Thoracic aorta (tissue), 2 donors: ENCODE results near the gene DCTN1. TPM values are rescaled to one million over a fixed set of nuclear protein-coding genes. Genes with fewer than 3 reads are reported as not detected.

ENCODE experiments used
- ATAC-seq: fragments of 150-250 bp; one replicate; pipeline ENCODE4 v1.8.0; 2017; ENCODE audit warnings: low read depth; ENCODE audit not compliant: insufficient number of reproducible peaks, low FRiP score
- DNase-seq: peaks from one replicate; pipeline ENCODE4 v3.0.0-alpha.2; 2020; ENCODE audit warnings: low spot score
- H3K27ac ChIP-seq, 2 donors: fragments of 200-600 bp; sonication (generic); 1 replicate in 1 of 2; 2 replicates in 1 of 2; pipeline ENCODE4 v1.5.1; 2016; ENCODE audit warnings: mild to moderate bottlenecking in 2 of 2, moderate library complexity in 2 of 2
- H3K27me3 ChIP-seq: fragments of 200-600 bp; sonication (generic); replicated peaks from 2 replicates; pipeline ENCODE4 v1.6.0; 2016; ENCODE audit warnings: mild to moderate bottlenecking; ENCODE audit not compliant: insufficient read depth
- H3K36me3 ChIP-seq: fragments of 200-600 bp; sonication (generic); one replicate; pipeline ENCODE4 v1.5.1; 2016
- H3K4me1 ChIP-seq, 2 donors: fragments of 200-600 bp; sonication (generic); 1 replicate in 1 of 2; 2 replicates in 1 of 2; pipeline versions ENCODE4 v1.5.1 to v1.6.0; 2016; ENCODE audit warnings: low read depth in 2 of 2, mild to moderate bottlenecking in 1 of 2; ENCODE audit not compliant: control insufficient read depth in 1 of 2
- H3K4me3 ChIP-seq: fragments of 200-600 bp; sonication (generic); 2 replicates; pipeline ENCODE4 v1.5.1; 2016; ENCODE audit warnings: mild to moderate bottlenecking
- H3K9me3 ChIP-seq: fragments of 200-600 bp; sonication (generic); 2 replicates; pipeline ENCODE4 v1.5.1; 2016
- CTCF ChIP-seq: fragments of 200-600 bp; sonication (generic); IDR thresholded peaks from one replicate; pipeline ENCODE4 v1.5.1; 2019; ENCODE audit warnings: antibody characterized with exemption
- total RNA-seq, 2 donors: library from RNA; depleted of rRNA; stranded (reverse); fragments of >200 nt; gene quantifications; one replicate each; pipeline versions ENCODE4 v1.1.0 to v1.2.3, GENCODE V29; 2016

Gene DCTN1
- total RNA-seq, 2 donors from 2014 or later, result 123 to 332 TPM

GRCh38 chr2:74372674-74373073 lies 7.4 kb downstream of the DCTN1 start:
- Histone ChIP-seq H3K27me3 (no peaks in the 10 kb centered on the region), H3K27ac (no peak overlapping the region), H3K9me3 (no peaks in the 10 kb centered on the region), H3K36me3 (peaks cover 48% of the 10 kb centered on the region), H3K4me1 (peaks cover 5 to 20% of the 10 kb centered on the region in 2 donors), H3K4me3 (no peak overlapping the region)
- no peak for TF ChIP-seq CTCF
- ATAC-seq, result no peak
- DNase-seq, result no peak

GRCh38 chr2:74371421-74371820 lies 8.7 kb downstream of the DCTN1 start:
- Histone ChIP-seq H3K27ac (no peak overlapping the region), H3K27me3 (no peaks in the 10 kb centered on the region), H3K36me3 (peaks cover 51% of the 10 kb centered on the region), H3K4me3 (no peak overlapping the region), H3K4me1 (peaks cover 5 to 20% of the 10 kb centered on the region in 2 donors), H3K9me3 (no peaks in the 10 kb centered on the region)
- TF ChIP-seq CTCF, result no peak
- no peak for DNase-seq
- ATAC-seq, result no peak

GRCh38 chr2:74369976-74370375 lies 10.1 kb downstream of the DCTN1 start:
- no peak for DNase-seq
- no peak for TF ChIP-seq CTCF

GRCh38 chr2:74368499-74368898 lies 11.6 kb downstream of the DCTN1 start:
- peaks cover 80% of the 10 kb centered on the region for H3K36me3 ChIP-seq

More at GRCh38 chr2:74369976-74370375, 10.1 kb downstream of the DCTN1 start:
- Histone ChIP-seq H3K27ac (no peak overlapping the region), H3K36me3 (peaks cover 65% of the 10 kb centered on the region), H3K4me3 (no peak overlapping the region), H3K9me3 (no peaks in the 10 kb centered on the region), H3K4me1 (peaks cover 3 to 16% of the 10 kb centered on the region in 2 donors), H3K27me3 (no peaks in the 10 kb centered on the region)
- no peak for ATAC-seq

GRCh38 chr2:74367789-74368188 lies 12.3 kb downstream of the DCTN1 start:
- H3K4me1 ChIP-seq, result no peaks in the 10 kb centered on the region
- DNase-seq (no peak), ATAC-seq (no peak)
- H3K4me3 ChIP-seq, result no peak overlapping the region
- H3K27me3 ChIP-seq, result no peaks in the 10 kb centered on the region
- no peaks in the 10 kb centered on the region for H3K9me3 ChIP-seq
- TF ChIP-seq CTCF, result no peak
- H3K27ac ChIP-seq, result no peak overlapping the region
- peaks cover 87% of the 10 kb centered on the region for H3K36me3 ChIP-seq

More at GRCh38 chr2:74368499-74368898, 11.6 kb downstream of the DCTN1 start:
- H3K27me3 ChIP-seq, result no peaks in the 10 kb centered on the region
- no peaks in the 10 kb centered on the region for H3K9me3 ChIP-seq
- H3K4me1 ChIP-seq, result peaks cover 0 to 4% of the 10 kb centered on the region in 2 donors
- H3K27ac ChIP-seq, result no peak overlapping the region
- H3K4me3 ChIP-seq, result no peak overlapping the region
- DNase-seq, result no peak
- ATAC-seq, result no peak
- TF ChIP-seq CTCF, result no peak
